Airway epithelial cell (primary cell): ENCODE results near the gene CDKN3. TPM values are rescaled to one million over a fixed set of nuclear protein-coding genes. Genes with fewer than 3 reads are reported as not detected.

Source experiments
- total RNA-seq: library from RNA; depleted of rRNA; stranded (reverse); fragments of >200 nt; gene quantifications from 2 replicates; pipeline ENCODE4 v1.2.3, GENCODE V29; 2015

CDKN3 gene
- 45.7 and 48.0 TPM in 2 replicates for total RNA-seq

GRCh38 chr14:54396493-54397335, at the start of gene CDKN3:
TSS of gene CDKN3 (plus strand) at chr14:54397007. CDS start at chr14:54397069, 62 bp downstream.

GRCh38 chr14:54440873-54441868, 44.4 kb downstream of the CDKN3 start, which contains the start of gene CNIH1:
TSS of gene CNIH1 (minus strand) at chr14:54441374. CDS start at chr14:54441327, 47 bp downstream.

Other genes with a start within 250 kb of the CDKN3 start
- 133 and 174 TPM in 2 replicates for gene CNIH1, start 44.4 kb downstream of the CDKN3 start, total RNA-seq
- 39.6 and 59.9 TPM in 2 replicates for gene GMFB, start 92.0 kb downstream of the CDKN3 start, total RNA-seq
- gene CGRRF1, start 112.9 kb downstream of the CDKN3 start, total RNA-seq, result 4.9 and 8.2 TPM in 2 replicates
- 5.0 and 7.3 TPM in 2 replicates for gene SAMD4A, start 170.1 kb downstream of the CDKN3 start, total RNA-seq